ENCODE data around the gene OTOS.

The OTOS gene

DNA sequence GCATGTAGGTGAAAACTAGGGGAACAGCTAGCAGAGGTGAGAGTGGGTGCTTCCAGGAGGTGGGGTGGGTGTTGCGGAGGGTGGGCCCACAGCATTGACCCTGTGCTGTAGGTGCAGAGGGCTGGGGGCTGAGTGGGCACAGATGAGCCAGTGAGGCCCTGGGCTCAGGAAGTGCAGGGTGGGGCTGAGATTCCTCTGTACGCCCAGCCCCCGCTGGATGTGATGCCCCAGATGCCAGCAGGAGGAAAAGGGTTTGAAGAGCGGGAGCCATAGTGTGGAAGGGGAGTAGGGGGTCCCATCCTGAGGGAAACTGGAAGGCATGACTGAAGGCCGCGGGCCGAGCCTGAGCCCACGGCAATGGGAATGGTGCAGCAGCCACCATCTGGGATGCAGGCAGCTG lies 14.1 kb upstream of the OTOS start:
- H3K4me3 ChIP-seq (ENCODE audit: control insufficient read depth, low read depth, low read length), result no peak overlapping the region
- no peak for TF ChIP-seq CTCF (IDR thresholded peaks at IDR 0.05; ENCODE audit: control insufficient read depth, insufficient read depth, low read depth, low read length, missing control alignments)
- no peak for DNase-seq (ENCODE audit: low read depth)

DNA sequence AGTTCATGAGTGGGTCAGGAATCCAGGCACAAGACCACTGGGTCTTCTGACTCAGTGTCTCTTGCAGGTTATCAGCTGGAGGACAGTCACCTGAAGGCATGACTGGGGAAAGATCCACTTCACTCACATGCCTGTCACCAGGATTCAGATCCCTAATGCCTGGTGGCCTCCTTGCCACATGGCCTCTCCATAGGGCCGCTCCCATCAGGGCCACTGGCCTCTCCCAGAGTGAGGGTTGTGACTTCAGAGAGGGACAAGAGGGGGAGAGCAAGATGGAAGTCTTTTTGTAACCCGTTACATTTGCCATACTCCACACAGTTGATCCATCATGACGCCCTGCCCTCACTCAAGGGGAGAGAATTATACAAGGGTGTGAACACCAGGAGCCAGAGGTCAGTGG lies 13.0 kb upstream of the OTOS start:
- TF ChIP-seq CTCF (IDR thresholded peaks at IDR 0.05; ENCODE audit: control insufficient read depth, insufficient read depth, low read depth, low read length, missing control alignments), result no peak
- no peak for DNase-seq (ENCODE audit: low read depth)
- no peak overlapping the region for H3K4me3 ChIP-seq (ENCODE audit: control insufficient read depth, low read depth, low read length)

- no peak for DNase-seq (ENCODE audit: low read depth)
- TF ChIP-seq CTCF (IDR thresholded peaks at IDR 0.05; ENCODE audit: control insufficient read depth, insufficient read depth, low read depth, low read length, missing control alignments), result no peak
- H3K4me3 ChIP-seq (ENCODE audit: control insufficient read depth, low read depth, low read length), result no peak overlapping the region
Measured at GRCh38 chr2:240151477-240152031, 11.1 kb upstream of the OTOS start.

DNA sequence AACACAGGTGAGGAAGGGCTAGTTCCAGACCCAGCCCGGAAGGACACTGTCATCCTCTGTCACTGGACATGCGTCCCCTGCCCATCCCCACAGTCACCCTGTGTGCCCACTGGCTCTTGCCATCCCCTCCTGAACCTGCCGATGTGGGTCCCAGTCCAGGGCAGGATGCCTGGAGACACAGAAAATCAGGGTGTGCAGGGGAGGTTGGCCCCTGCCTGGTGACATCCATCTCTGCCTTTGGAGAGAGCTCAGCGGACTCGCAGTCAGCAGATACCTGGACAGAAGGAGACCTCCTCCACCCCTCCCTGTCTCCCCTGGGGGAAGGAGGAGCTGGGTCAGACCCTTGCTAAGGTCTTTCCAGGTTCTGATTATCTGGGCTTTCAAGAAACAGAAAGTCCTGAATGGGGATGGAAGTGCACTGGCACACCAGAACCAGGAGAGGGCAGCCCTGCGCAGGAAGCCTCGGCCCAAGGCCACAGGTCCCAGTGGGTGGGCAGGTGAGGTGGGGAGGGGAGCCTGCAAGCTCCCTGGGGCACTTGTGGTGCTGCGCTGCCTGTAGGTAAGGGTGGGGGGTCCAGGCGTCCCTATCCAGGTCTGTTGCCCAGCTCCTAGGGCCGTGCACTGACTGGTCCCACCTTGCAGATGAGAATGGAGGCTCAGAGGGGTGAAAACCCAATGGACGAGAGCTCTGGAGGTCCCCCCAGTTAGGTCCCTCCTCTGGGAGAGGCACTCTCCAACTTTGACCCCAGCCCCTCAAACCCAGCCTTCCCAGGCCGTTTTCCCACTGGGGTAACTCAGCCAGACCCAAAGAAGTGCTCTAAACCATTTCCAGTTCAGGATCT lies 9.7 kb upstream of the OTOS start:
- DNase-seq (ENCODE audit: low read depth), result no peak
- no peak overlapping the region for H3K4me3 ChIP-seq (ENCODE audit: control insufficient read depth, low read depth, low read length)
- TF ChIP-seq CTCF (IDR thresholded peaks at IDR 0.05; ENCODE audit: control insufficient read depth, insufficient read depth, low read depth, low read length, missing control alignments), result peak; percentile 92

GRCh38 chr2:240147911-240148587 lies 7.6 kb upstream of the OTOS start:
- TF ChIP-seq CTCF (IDR thresholded peaks at IDR 0.05; ENCODE audit: control insufficient read depth, insufficient read depth, low read depth, low read length, missing control alignments), result no peak
- no peak overlapping the region for H3K4me3 ChIP-seq (ENCODE audit: control insufficient read depth, low read depth, low read length)
- no peak for DNase-seq (ENCODE audit: low read depth)

DNA sequence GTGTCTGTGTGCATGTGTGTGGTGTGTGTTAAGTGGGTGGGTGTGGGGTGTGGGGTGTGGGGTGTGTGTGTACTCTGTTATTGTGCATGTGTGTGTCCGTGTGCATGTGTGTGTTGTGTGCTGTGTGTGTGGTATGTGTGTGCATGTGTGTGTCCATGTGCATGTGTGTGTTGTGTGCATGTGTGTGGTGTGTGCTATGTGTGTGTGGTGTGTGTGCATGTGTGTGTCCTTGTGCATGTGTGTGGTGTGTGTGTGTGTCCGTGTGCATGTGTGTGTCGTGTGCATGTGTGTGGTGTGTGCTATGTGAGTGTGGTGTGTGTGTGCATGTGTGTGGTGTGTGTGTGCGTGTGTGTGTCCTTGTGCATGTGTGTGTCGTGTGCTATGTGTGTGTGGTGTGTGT lies 6.9 kb upstream of the OTOS start:
- no peak for DNase-seq (ENCODE audit: low read depth)
- H3K4me3 ChIP-seq (ENCODE audit: control insufficient read depth, low read depth, low read length), result no peak overlapping the region
- no peak for TF ChIP-seq CTCF (IDR thresholded peaks at IDR 0.05; ENCODE audit: control insufficient read depth, insufficient read depth, low read depth, low read length, missing control alignments)

Data from AG09309 (cell line).